K562 (cell line): ENCODE results near the gene MAPKAPK3. TPM values are rescaled to one million over a fixed set of nuclear protein-coding genes. Genes with fewer than 3 reads are reported as not detected.

Experiments
- ATF1 ChIP-seq, 2 experiments: fragments of 450-650 bp in 1 of 2; IDR thresholded peaks; 2 replicates each; pipeline ENCODE4 v1.6.1; 2016; ENCODE audit warnings: missing compliant biosample characterization in 1 of 2, missing genetic modification characterization in 1 of 2
- BRF2 ChIP-seq: IDR thresholded peaks from 3 replicates; pipeline ENCODE4 v1.6.1; 2011; ENCODE audit warnings: borderline replicate concordance, mild to moderate bottlenecking; ENCODE audit not compliant: insufficient read length, insufficient read depth
- ILF3 ChIP-seq: fragments of 450-650 bp; IDR thresholded peaks from 2 replicates; pipeline ENCODE4 v1.6.1; 2018; ENCODE audit warnings: antibody characterized with exemption, mild to moderate bottlenecking, moderate library complexity, borderline replicate concordance
- MAX ChIP-seq: sonication (generic); formaldehyde crosslinking; IDR thresholded peaks from 2 replicates; pipeline ENCODE4 v1.9.0; 2022; ENCODE audit warnings: mild to moderate bottlenecking, missing genetic modification reagents
- NR4A1 ChIP-seq, 2 experiments: fragments of 250-450 bp in 1 of 2; fragments of 450-650 bp in 1 of 2; sonication (Bioruptor Pico) in 1 of 2; IDR thresholded peaks; 2 replicates each; pipeline versions ENCODE4 v1.4.0 to v1.6.1; 2016 to 2020; ENCODE audit warnings: mild to moderate bottlenecking in 2 of 2, missing compliant biosample characterization in 1 of 2, missing genetic modification characterization in 1 of 2, moderate library complexity in 1 of 2
- PTRF ChIP-seq: fragments of 450-650 bp; IDR thresholded peaks from 2 replicates; pipeline ENCODE4 v1.6.1; 2016; ENCODE audit warnings: mild to moderate bottlenecking, missing genetic modification characterization, missing compliant biosample characterization
- RBFOX2 ChIP-seq: fragments of 200-400 bp; formaldehyde crosslinking; IDR thresholded peaks from 2 replicates; pipeline ENCODE4 v1.6.1; 2017; ENCODE audit warnings: low read depth, mild to moderate bottlenecking, low read length, moderate library complexity
- ZBED1 ChIP-seq: IDR thresholded peaks from 2 replicates; pipeline ENCODE4 v1.6.1; 2014
- ZBTB26 ChIP-seq: fragments of 450-650 bp; formaldehyde crosslinking; IDR thresholded peaks from 2 replicates; pipeline ENCODE4 v1.4.0; 2022; ENCODE audit warnings: missing genetic modification characterization
- ZNF121 ChIP-seq: sonication (generic); formaldehyde crosslinking; conservative IDR thresholded peaks from 2 replicates; pipeline ENCODE4 v1.8.0; 2022; ENCODE audit warnings: missing genetic modification reagents
- ZNF165 ChIP-seq: fragments of 250-450 bp; sonication (Bioruptor Pico); IDR thresholded peaks from 2 replicates; pipeline ENCODE4 v1.4.0; 2020; ENCODE audit warnings: borderline replicate concordance
- ZNF23 ChIP-seq: fragments of 250-450 bp; sonication (Bioruptor Pico); IDR thresholded peaks from 2 replicates; pipeline ENCODE4 v1.4.0; 2020; ENCODE audit warnings: mild to moderate bottlenecking
- ZNF584 ChIP-seq: fragments of 200-800 bp; sonication (Bioruptor generic); IDR thresholded peaks from 2 replicates; pipeline ENCODE4 v1.6.1; 2016; ENCODE audit warnings: low read depth, mild to moderate bottlenecking, missing genetic modification characterization, missing compliant biosample characterization
- ZNF79 ChIP-seq: fragments of 250-450 bp; sonication (Bioruptor Pico); IDR thresholded peaks from 2 replicates; pipeline ENCODE4 v1.4.0; 2020; ENCODE audit warnings: low read depth, mild to moderate bottlenecking, moderate library complexity
- polyA plus RNA-seq, 8 experiments: library from polyadenylated mRNA; depleted of rRNA in 4 of 8; stranded (reverse) in 5 of 8; unstranded in 3 of 8; fragments of >200 nt; fragmentation: Nextera tagmentation in 2 of 8; fragmentation: Illumina TruSeq in 1 of 8; extraction: Ambion mirVana in 2 of 8; extraction: Trizol in 1 of 8; gene quantifications; 2 replicates each; pipeline versions ENCODE4 v1.2.1 to v1.2.3, GENCODE V29; 2011 to 2014; ENCODE audit warnings: inconsistent platforms in 1 of 8, missing spikeins in 1 of 8
- total RNA-seq, 7 experiments: library from RNA; depleted of rRNA in 6 of 7; stranded (reverse); fragments of >200 nt in 6 of 7; fragmentation: Illumina TruSeq in 2 of 7; extraction: Trizol in 2 of 7; gene quantifications; 2 replicates each; pipeline versions ENCODE4 v1.2.1 to v1.2.3, GENCODE V29; 2011 to 2021; ENCODE audit warnings: low replicate concordance in 1 of 7
- TF ChIP-seq, protein P1 (sequence below): sonication (generic); IDR thresholded peaks from 2 replicates; pipeline ENCODE4 v1.6.1; 2016
- TF ChIP-seq, protein P2 (sequence below): sonication (generic); formaldehyde crosslinking; IDR thresholded peaks from 2 replicates; pipeline ENCODE4 v1.8.0; 2023; ENCODE audit warnings: mild to moderate bottlenecking, missing genetic modification reagents

The MAPKAPK3 gene
- total and polyA plus RNA-seq, 9 of the 15 experiments (the other 6 are each of a cell fraction or from before 2014, with no cell fraction given) = 8.0 to 56.4 (median 41.2) TPM

DNA sequence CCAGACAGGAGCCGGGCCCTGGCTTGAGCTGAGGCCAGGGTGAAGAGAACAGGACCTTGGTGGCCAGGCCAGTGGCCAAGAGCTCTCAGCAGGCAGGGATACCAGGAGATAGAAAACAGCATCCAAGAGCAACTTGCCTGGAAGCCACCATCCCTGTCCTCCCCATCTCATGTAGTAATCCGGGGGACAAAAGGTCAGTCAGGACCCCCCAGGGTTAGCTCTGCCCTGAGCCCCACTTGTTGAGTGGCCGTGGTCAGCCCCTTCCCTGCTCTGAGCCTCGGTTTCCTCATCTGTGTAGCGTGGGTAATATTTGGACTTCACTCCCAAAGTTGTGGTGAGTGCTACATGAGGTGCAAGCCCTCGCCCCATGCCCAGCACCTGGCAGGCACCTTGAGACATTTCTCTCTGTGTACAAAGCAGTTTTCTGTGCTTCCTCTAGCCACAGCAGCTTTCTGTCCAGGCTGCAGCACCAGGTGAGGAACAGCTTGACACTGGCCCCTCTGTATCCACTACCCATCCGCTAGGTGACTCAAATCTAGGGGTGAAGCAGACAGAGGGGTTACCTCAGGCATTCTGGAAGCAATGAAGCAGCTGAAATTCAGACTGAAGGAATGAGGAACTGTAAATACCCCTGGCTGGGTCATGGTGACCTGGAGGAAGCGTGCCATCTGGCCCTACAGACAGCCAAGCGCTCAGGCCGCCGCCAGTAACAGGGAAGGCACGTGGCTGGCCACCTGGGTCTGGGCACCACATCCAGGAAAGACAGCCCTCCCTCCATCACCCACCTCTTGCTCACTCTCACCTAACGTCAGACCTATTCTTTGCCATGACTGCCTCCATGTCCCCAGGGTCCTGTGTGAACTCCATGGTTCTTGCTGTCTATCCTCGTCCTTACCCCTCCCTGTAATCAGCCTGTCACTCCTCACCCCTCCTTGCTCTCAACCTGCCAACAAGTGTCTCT is 12.0 kb upstream of the MAPKAPK3 start (continued):
- TF ChIP-seq MAX (CRISPR knock-in tag) = no peak
- TF ChIP-seq ZNF121 (CRISPR knock-in tag) = no peak
- no peak for TF ChIP-seq ZNF584
- peak; percentile 62 for TF ChIP-seq RBFOX2
- TF ChIP-seq, protein P1, sequence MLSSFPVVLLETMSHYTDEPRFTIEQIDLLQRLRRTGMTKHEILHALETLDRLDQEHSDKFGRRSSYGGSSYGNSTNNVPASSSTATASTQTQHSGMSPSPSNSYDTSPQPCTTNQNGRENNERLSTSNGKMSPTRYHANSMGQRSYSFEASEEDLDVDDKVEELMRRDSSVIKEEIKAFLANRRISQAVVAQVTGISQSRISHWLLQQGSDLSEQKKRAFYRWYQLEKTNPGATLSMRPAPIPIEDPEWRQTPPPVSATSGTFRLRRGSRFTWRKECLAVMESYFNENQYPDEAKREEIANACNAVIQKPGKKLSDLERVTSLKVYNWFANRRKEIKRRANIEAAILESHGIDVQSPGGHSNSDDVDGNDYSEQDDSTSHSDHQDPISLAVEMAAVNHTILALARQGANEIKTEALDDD = no peak
- no peak for TF ChIP-seq ZNF165 (CRISPR knock-in tag)
- no peak for TF ChIP-seq ILF3
- TF ChIP-seq ZNF23 = 0 out of 2 replicates have a peak, but pooled peaks have one; percentile 10
- no peak for TF ChIP-seq NR4A1 (CRISPR knock-in tag; IDR thresholded peaks at IDR 0.05)
- TF ChIP-seq NR4A1 (tag; IDR thresholded peaks at IDR 0.05) = peak; percentile 87
- peak; percentile 94 for TF ChIP-seq ZBTB26
- TF ChIP-seq BRF2 = no peak
- TF ChIP-seq ZBED1 = 0 out of 2 replicates have a peak, but pooled peaks have one; percentile 16
- no peak for TF ChIP-seq ZNF79 (CRISPR knock-in tag)
- TF ChIP-seq, protein P2, sequence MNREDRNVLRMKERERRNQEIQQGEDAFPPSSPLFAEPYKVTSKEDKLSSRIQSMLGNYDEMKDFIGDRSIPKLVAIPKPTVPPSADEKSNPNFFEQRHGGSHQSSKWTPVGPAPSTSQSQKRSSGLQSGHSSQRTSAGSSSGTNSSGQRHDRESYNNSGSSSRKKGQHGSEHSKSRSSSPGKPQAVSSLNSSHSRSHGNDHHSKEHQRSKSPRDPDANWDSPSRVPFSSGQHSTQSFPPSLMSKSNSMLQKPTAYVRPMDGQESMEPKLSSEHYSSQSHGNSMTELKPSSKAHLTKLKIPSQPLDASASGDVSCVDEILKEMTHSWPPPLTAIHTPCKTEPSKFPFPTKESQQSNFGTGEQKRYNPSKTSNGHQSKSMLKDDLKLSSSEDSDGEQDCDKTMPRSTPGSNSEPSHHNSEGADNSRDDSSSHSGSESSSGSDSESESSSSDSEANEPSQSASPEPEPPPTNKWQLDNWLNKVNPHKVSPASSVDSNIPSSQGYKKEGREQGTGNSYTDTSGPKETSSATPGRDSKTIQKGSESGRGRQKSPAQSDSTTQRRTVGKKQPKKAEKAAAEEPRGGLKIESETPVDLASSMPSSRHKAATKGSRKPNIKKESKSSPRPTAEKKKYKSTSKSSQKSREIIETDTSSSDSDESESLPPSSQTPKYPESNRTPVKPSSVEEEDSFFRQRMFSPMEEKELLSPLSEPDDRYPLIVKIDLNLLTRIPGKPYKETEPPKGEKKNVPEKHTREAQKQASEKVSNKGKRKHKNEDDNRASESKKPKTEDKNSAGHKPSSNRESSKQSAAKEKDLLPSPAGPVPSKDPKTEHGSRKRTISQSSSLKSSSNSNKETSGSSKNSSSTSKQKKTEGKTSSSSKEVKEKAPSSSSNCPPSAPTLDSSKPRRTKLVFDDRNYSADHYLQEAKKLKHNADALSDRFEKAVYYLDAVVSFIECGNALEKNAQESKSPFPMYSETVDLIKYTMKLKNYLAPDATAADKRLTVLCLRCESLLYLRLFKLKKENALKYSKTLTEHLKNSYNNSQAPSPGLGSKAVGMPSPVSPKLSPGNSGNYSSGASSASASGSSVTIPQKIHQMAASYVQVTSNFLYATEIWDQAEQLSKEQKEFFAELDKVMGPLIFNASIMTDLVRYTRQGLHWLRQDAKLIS (CRISPR knock-in tag) = no peak; the same call in 1 of the 2 replicates
- TF ChIP-seq PTRF = 0 out of 2 replicates have a peak, but pooled peaks have one; percentile 64
- no peak for TF ChIP-seq ATF1 (CRISPR knock-in tag; IDR thresholded peaks at IDR 0.05)
- 0 out of 2 replicates have a peak, but pooled peaks have one; percentile 10 for TF ChIP-seq ATF1 (tag; IDR thresholded peaks at IDR 0.05)
